Left ventricle myocardium inferior (tissue), 1 donor: ENCODE results near the gene FOXP4. TPM values are rescaled to one million over a fixed set of nuclear protein-coding genes. Genes with fewer than 3 reads are reported as not detected.

Experiments
- DNase-seq: peaks from one replicate; pipeline ENCODE4 v3.0.0-alpha.2; 2020
- H3K27ac ChIP-seq: fragments of 200-600 bp; replicated peaks from 2 replicates; pipeline ENCODE4 v1.8.0; 2021
- H3K27me3 ChIP-seq: fragments of 200-600 bp; 2 replicates; pipeline ENCODE4 v1.8.0; 2021; ENCODE audit warnings: low read depth
- H3K36me3 ChIP-seq: fragments of 200-600 bp; 2 replicates; pipeline ENCODE4 v1.8.0; 2021
- H3K4me1 ChIP-seq: fragments of 200-600 bp; 2 replicates; pipeline ENCODE4 v1.8.0; 2021
- H3K4me3 ChIP-seq: fragments of 200-600 bp; 2 replicates; pipeline ENCODE4 v1.8.0; 2021; ENCODE audit warnings: mild to moderate bottlenecking, moderate library complexity
- H3K9me3 ChIP-seq: fragments of 200-600 bp; replicated peaks from 2 replicates; pipeline ENCODE4 v1.8.0; 2021
- CTCF ChIP-seq: fragments of 200-600 bp; IDR thresholded peaks from 2 replicates; pipeline ENCODE4 v1.8.0; 2021; ENCODE audit warnings: antibody characterized with exemption, mild to moderate bottlenecking, borderline replicate concordance
- intact Hi-C: fragments of 100-400 bp; cut with micrococcal nuclease; formaldehyde crosslinking; loops from one replicate; pipeline ENCODE4 v1.11.0; 2022
- total RNA-seq: library from RNA; stranded (reverse); fragmentation: NEBNext Ultra II Directional; extraction: Animal tissue kit (Norgen Biotek cat#: 25700); gene quantifications from one replicate; pipeline ENCODE4 v1.2.1, GENCODE V29; 2021
- donor health status: DM: no; HTN: yes; CAD: no; lungs with severe emphysema.

Gene FOXP4
- total RNA-seq, 1 donor from 2014 or later: 15.0 TPM

- Histone ChIP-seq H3K27ac (no peak overlapping the region), H3K9me3 (no peaks in the 10 kb centered on the region), H3K27me3 (peaks cover 11% of the 10 kb centered on the region), H3K4me3 (no peak overlapping the region), H3K36me3 (no peaks in the 10 kb centered on the region), H3K4me1 (no peaks in the 10 kb centered on the region)
- intact Hi-C loops: no loop called here
- no peak for DNase-seq
- no peak for TF ChIP-seq CTCF
Observed at GRCh38 chr6:41515995-41516394, 30.2 kb upstream of the FOXP4 start.

- H3K27me3 ChIP-seq: peaks cover 23% of the 10 kb centered on the region
Observed at GRCh38 chr6:41518118-41518517, 28.1 kb upstream of the FOXP4 start.

GRCh38 chr6:41519305-41519744, 26.9 kb upstream of the FOXP4 start:
- peaks cover 35% of the 10 kb centered on the region for H3K27me3 ChIP-seq
- intact Hi-C loops: no loop called here
- no peaks in the 10 kb centered on the region for H3K4me1 ChIP-seq

More at GRCh38 chr6:41518118-41518517, 28.1 kb upstream of the FOXP4 start:
- no peak for TF ChIP-seq CTCF
- H3K4me3 ChIP-seq: no peak overlapping the region
- intact Hi-C loops: no loop called here
- H3K4me1 ChIP-seq: no peaks in the 10 kb centered on the region
- H3K9me3 ChIP-seq: no peaks in the 10 kb centered on the region
- DNase-seq: no peak
- H3K27ac ChIP-seq: no peak overlapping the region
- H3K36me3 ChIP-seq: no peaks in the 10 kb centered on the region

GRCh38 chr6:41519745-41520699, 26.2 kb upstream of the FOXP4 start:
- no peaks in the 10 kb centered on the region for H3K4me1 ChIP-seq
- H3K27ac ChIP-seq: no peak overlapping the region
- TF ChIP-seq CTCF: no peak
- no peaks in the 10 kb centered on the region for H3K36me3 ChIP-seq
- no peak for DNase-seq
- H3K9me3 ChIP-seq: no peaks in the 10 kb centered on the region
- intact Hi-C loops: no loop called here
- no peak overlapping the region for H3K4me3 ChIP-seq
- H3K27me3 ChIP-seq: peaks cover 42% of the 10 kb centered on the region

More at GRCh38 chr6:41519305-41519744, 26.9 kb upstream of the FOXP4 start:
- Histone ChIP-seq H3K9me3 (no peaks in the 10 kb centered on the region), H3K27ac (no peak overlapping the region), H3K4me3 (no peak overlapping the region), H3K36me3 (no peaks in the 10 kb centered on the region)
- DNase-seq: no peak
- no peak for TF ChIP-seq CTCF

GRCh38 chr6:41522780-41523548, 23.2 kb upstream of the FOXP4 start:
- Histone ChIP-seq H3K4me1 (no peaks in the 10 kb centered on the region), H3K27ac (no peak overlapping the region), H3K9me3 (no peaks in the 10 kb centered on the region), H3K27me3 (peaks cover 63% of the 10 kb centered on the region), H3K36me3 (no peaks in the 10 kb centered on the region), H3K4me3 (no peak overlapping the region)
- DNase-seq: no peak
- no peak for TF ChIP-seq CTCF
- intact Hi-C loops: no loop called here
